ENCODE data around the gene ATF4.
A peak's percentile ranks its signal among the peaks of the same experiment; 100 is the strongest.

ATF4 gene

GRCh38 chr22:39489094-39490068 lies 31.0 kb upstream of the ATF4 start:
- Histone ChIP-seq H3K27ac (ENCODE audit: low read depth, low read length, poor library complexity, severe bottlenecking) (peak overlapping the region; percentile 44), H3K4me3 (ENCODE audit: low read depth, low read length, poor library complexity, severe bottlenecking) (no peak overlapping the region), H3K9me2 (ENCODE audit: low read depth, low read length) (no peaks in the 10 kb centered on the region), H3K36me3 (ENCODE audit: insufficient read depth, low read length) (peaks cover 74% of the 10 kb centered on the region), H4K20me1 (ENCODE audit: insufficient read depth, low read length) (no peaks in the 10 kb centered on the region), H2AFZ (ENCODE audit: low read length) (no peak overlapping the region), H3K9ac (ENCODE audit: low read length) (no peak overlapping the region), H3K4me2 (ENCODE audit: low read length) (no peak overlapping the region), H3K79me2 (ENCODE audit: insufficient read depth, low read length) (no peaks in the 10 kb centered on the region), H3K27me3 (ENCODE audit: insufficient read depth, low read length) (no peaks in the 10 kb centered on the region), H3K4me1 (ENCODE audit: insufficient read depth, low read length, severe bottlenecking) (no peaks in the 10 kb centered on the region), H3K9me3 (ENCODE audit: low read length) (no peaks in the 10 kb centered on the region), H3F3A (ENCODE audit: insufficient read depth, low read length) (no peaks in the 10 kb centered on the region)
- TF ChIP-seq EZH2 (IDR thresholded peaks at IDR 0.05; ENCODE audit: borderline replicate concordance, low read length): no peak
- TF ChIP-seq CTCF (IDR thresholded peaks at IDR 0.05; ENCODE audit: low read length): no peak

- no peak overlapping the region for H3K4me2 ChIP-seq (ENCODE audit: low read length)
Measured at GRCh38 chr22:39490135-39490798, 30.1 kb upstream of the ATF4 start.

More at GRCh38 chr22:39490135-39490798, 30.1 kb upstream of the ATF4 start:
- no peaks in the 10 kb centered on the region for H3K27me3 ChIP-seq (ENCODE audit: insufficient read depth, low read length)
- peaks cover 69% of the 10 kb centered on the region for H3K36me3 ChIP-seq (ENCODE audit: insufficient read depth, low read length)
- H3K79me2 ChIP-seq (ENCODE audit: insufficient read depth, low read length): no peaks in the 10 kb centered on the region
- H2AFZ ChIP-seq (ENCODE audit: low read length): no peak overlapping the region
- peak overlapping the region; percentile 44 for H3K27ac ChIP-seq (ENCODE audit: low read depth, low read length, poor library complexity, severe bottlenecking)
- no peak overlapping the region for H3K4me3 ChIP-seq (ENCODE audit: low read depth, low read length, poor library complexity, severe bottlenecking)
- TF ChIP-seq CTCF (IDR thresholded peaks at IDR 0.05; ENCODE audit: low read length) (no peak), EZH2 (IDR thresholded peaks at IDR 0.05; ENCODE audit: borderline replicate concordance, low read length) (no peak)
- H4K20me1 ChIP-seq (ENCODE audit: insufficient read depth, low read length): no peaks in the 10 kb centered on the region
- H3K4me1 ChIP-seq (ENCODE audit: insufficient read depth, low read length, severe bottlenecking): no peaks in the 10 kb centered on the region
- H3K9ac ChIP-seq (ENCODE audit: low read length): no peak overlapping the region
- H3K9me2 ChIP-seq (ENCODE audit: low read depth, low read length): no peaks in the 10 kb centered on the region
- H3K9me3 ChIP-seq (ENCODE audit: low read length): no peaks in the 10 kb centered on the region
- H3F3A ChIP-seq (ENCODE audit: insufficient read depth, low read length): no peaks in the 10 kb centered on the region

Data from OCI-LY1 (cell line).